Measurements from ENCODE around the gene GLI3.

DNA sequence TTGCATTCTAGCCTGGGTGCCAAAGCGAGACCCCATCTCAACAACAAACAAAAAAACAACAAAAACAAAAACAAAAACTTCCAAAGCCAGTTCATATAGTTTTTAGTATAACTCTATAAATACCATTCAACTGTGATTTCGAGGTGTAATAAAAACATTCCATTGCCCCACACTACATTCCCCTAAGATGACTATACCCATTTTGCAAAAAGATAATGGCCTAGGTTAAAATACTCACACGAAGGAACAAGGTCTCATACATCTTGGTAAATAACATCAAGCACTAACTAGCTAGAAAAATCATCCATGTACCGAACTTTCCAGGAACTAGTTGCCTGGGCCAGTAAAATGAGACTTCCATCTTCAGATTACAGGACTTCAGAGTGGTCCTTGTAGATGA, 55.4 kb downstream of the GLI3 start:
- TF ChIP-seq, protein P1, sequence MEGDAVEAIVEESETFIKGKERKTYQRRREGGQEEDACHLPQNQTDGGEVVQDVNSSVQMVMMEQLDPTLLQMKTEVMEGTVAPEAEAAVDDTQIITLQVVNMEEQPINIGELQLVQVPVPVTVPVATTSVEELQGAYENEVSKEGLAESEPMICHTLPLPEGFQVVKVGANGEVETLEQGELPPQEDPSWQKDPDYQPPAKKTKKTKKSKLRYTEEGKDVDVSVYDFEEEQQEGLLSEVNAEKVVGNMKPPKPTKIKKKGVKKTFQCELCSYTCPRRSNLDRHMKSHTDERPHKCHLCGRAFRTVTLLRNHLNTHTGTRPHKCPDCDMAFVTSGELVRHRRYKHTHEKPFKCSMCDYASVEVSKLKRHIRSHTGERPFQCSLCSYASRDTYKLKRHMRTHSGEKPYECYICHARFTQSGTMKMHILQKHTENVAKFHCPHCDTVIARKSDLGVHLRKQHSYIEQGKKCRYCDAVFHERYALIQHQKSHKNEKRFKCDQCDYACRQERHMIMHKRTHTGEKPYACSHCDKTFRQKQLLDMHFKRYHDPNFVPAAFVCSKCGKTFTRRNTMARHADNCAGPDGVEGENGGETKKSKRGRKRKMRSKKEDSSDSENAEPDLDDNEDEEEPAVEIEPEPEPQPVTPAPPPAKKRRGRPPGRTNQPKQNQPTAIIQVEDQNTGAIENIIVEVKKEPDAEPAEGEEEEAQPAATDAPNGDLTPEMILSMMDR (IDR thresholded peaks at IDR 0.05) = no peak
- TF ChIP-seq POLR2A (IDR thresholded peaks at IDR 0.05) = no peak
